A673 (cell line): ENCODE results near the gene CEP192. TPM values are rescaled to one million over a fixed set of nuclear protein-coding genes. Genes with fewer than 3 reads are reported as not detected.

Source experiments
- BruUV-seq: library from RNA; stranded (reverse); fragments of 400-500 nt; replicated peaks from 2 replicates; lab custom pipeline; 2021; lab: Mats Ljungman, UMichigan
- CTCF ChIA-PET: fragments of 300-600 bp; sonication (Branson Sonifier 250); formaldehyde crosslinking; loops from one replicate; lab custom pipeline; 2022; ENCODE audit warnings: antibody characterized with exemption; lab: Charles Lee
- POLR2A ChIA-PET: fragments of 300-600 bp; sonication (Branson Sonifier 250); formaldehyde crosslinking; loops from one replicate; lab custom pipeline; 2022; ENCODE audit warnings: antibody characterized with exemption; ENCODE audit not compliant: low non-redundant PET; lab: Charles Lee
- DNase-seq: peaks from one replicate; pipeline ENCODE4 v3.0.0-alpha.2; 2015; ENCODE audit warnings: low spot score
- H3K27ac ChIP-seq: fragments of 200-600 bp; sonication (generic); 2 replicates; pipeline ENCODE4 v1.5.1; 2016; ENCODE audit warnings: mixed run types, low read depth, mild to moderate bottlenecking, mixed read lengths, antibody characterized with exemption, low read length; ENCODE audit not compliant: poor library complexity, severe bottlenecking
- H3K27me3 ChIP-seq: fragments of 200-600 bp; sonication (generic); replicated peaks from 2 replicates; pipeline ENCODE4 v1.6.1; 2017; ENCODE audit warnings: mixed run types, low read depth, mild to moderate bottlenecking, mixed read lengths, antibody characterized with exemption, low read length; ENCODE audit not compliant: insufficient read depth, poor library complexity
- H3K36me3 ChIP-seq: fragments of 200-600 bp; sonication (generic); 2 replicates; pipeline ENCODE4 v1.6.1; 2016; ENCODE audit warnings: mixed run types, mild to moderate bottlenecking, mixed read lengths, antibody characterized with exemption, low read length; ENCODE audit not compliant: insufficient read depth, poor library complexity, severe bottlenecking
- H3K4me1 ChIP-seq: fragments of 200-600 bp; sonication (generic); 2 replicates; pipeline ENCODE4 v1.6.1; 2017; ENCODE audit warnings: mixed run types, mild to moderate bottlenecking, mixed read lengths, antibody characterized with exemption, low read length; ENCODE audit not compliant: insufficient read depth, poor library complexity, severe bottlenecking
- H3K4me3 ChIP-seq: fragments of 200-600 bp; sonication (generic); 2 replicates; pipeline ENCODE4 v1.5.1; 2016; ENCODE audit warnings: low read depth, mixed run types, mild to moderate bottlenecking, mixed read lengths, low read length; ENCODE audit not compliant: poor library complexity, severe bottlenecking
- H3K9me3 ChIP-seq: fragments of 200-600 bp; sonication (generic); 2 replicates; pipeline ENCODE4 v1.6.1; 2016; ENCODE audit warnings: mixed run types, low read depth, mild to moderate bottlenecking, mixed read lengths, antibody characterized with exemption, low read length; ENCODE audit not compliant: poor library complexity, severe bottlenecking
- CTCF ChIP-seq: fragments of 300-800, 200-600 bp; sonication (generic); conservative IDR thresholded peaks from 2 replicates; pipeline ENCODE4 v1.5.1; 2017; ENCODE audit warnings: low read depth, mild to moderate bottlenecking, antibody characterized with exemption, low read length, moderate library complexity, mixed read lengths
- EZH2 ChIP-seq: fragments of 200-600 bp; sonication (generic); IDR thresholded peaks from 2 replicates; pipeline ENCODE4 v1.6.1; 2017; ENCODE audit warnings: borderline replicate concordance, low read depth, mild to moderate bottlenecking, mixed read lengths, antibody characterized with exemption, low read length; ENCODE audit not compliant: poor library complexity, severe bottlenecking
- intact Hi-C: fragments of 100-400 bp; cut with micrococcal nuclease; formaldehyde crosslinking; loops from one replicate; pipeline ENCODE4 v1.10.0; 2022; ENCODE audit not compliant: unreplicated experiment
- total RNA-seq: library from RNA; stranded (reverse); gene quantifications from 2 replicates; pipeline ENCODE4 v1.2.3, GENCODE V29; 2021

CEP192 gene
- total RNA-seq, 1 experiment from 2014 or later: 46.4 TPM

GRCh38 chr18:12990641-12990966 is 558 bp upstream of the CEP192 start:
- Histone ChIP-seq H3K4me1 (peaks cover 19% of the 10 kb centered on the region), H3K36me3 (peaks cover 19% of the 10 kb centered on the region), H3K9me3 (no peaks in the 10 kb centered on the region), H3K4me3 (peak overlapping the region; percentile 70), H3K27me3 (no peaks in the 10 kb centered on the region), H3K27ac (peak overlapping the region; percentile 83)
- no peak for DNase-seq
- TF ChIP-seq EZH2 (no peak), CTCF (no peak)
- intact Hi-C loops: no loop called here
- ChIA-PET POLR2A (interaction anchor here (0.6 to 0.8 kb wide), 4 partner anchors 46 to 643 kb away, joined by 3 to 5 read pairs (median 3); no protein-coding TSS in a partner anchor), CTCF (interaction anchor here (1.1 kb wide), 1 partner anchor 169 kb away, joined by 4 read pairs; no protein-coding TSS in a partner anchor)
- BruUV-seq: TSS peak; percentile 97

GRCh38 chr18:12991821-12992179 is 638 bp downstream of the CEP192 start:
- H3K4me1 ChIP-seq: peaks cover 19% of the 10 kb centered on the region
- no peak for DNase-seq
- H3K27me3 ChIP-seq: no peaks in the 10 kb centered on the region
- peak overlapping the region; percentile 70 for H3K4me3 ChIP-seq
- ChIA-PET CTCF (interaction anchor here (1.1 kb wide), 1 partner anchor 168 kb away, joined by 4 read pairs; no protein-coding TSS in a partner anchor), POLR2A (no interaction called here)
- H3K27ac ChIP-seq: peak overlapping the region; percentile 83
- BruUV-seq: no TSS peak
- intact Hi-C loops: no loop called here
- no peaks in the 10 kb centered on the region for H3K9me3 ChIP-seq
- peaks cover 9% of the 10 kb centered on the region for H3K36me3 ChIP-seq
- no peak for TF ChIP-seq CTCF
- no peak for TF ChIP-seq EZH2

GRCh38 chr18:12993439-12993838 is 2.3 kb downstream of the CEP192 start:
- no peak overlapping the region for H3K4me3 ChIP-seq
- peaks cover 4% of the 10 kb centered on the region for H3K36me3 ChIP-seq
- H3K27ac ChIP-seq: no peak overlapping the region
- no peaks in the 10 kb centered on the region for H3K9me3 ChIP-seq
- BruUV-seq: no TSS peak
- peaks cover 19% of the 10 kb centered on the region for H3K4me1 ChIP-seq
- TF ChIP-seq EZH2: no peak
- TF ChIP-seq CTCF: no peak
- intact Hi-C loops: no loop called here
- DNase-seq: no peak
- ChIA-PET POLR2A (no interaction called here), CTCF (no interaction called here)
- H3K27me3 ChIP-seq: no peaks in the 10 kb centered on the region
